Stimulated activated CD8-positive, alpha-beta memory T cell treated with anti-CD3 and anti-CD28 coated beads, Interleukin-4, amount 100 ng/mL, for 1 hour (primary cell): ENCODE data around the gene KIFBP.
"Not testable (repeated sequence)": the region's sequence is repeated elsewhere in the genome, so short reads cannot be mapped to it uniquely, and the experiment has no call there.

Source experiments
- DNase-seq, 2 donors: peaks; one replicate each; pipeline ENCODE4 v3.0.0-alpha.2; 2020; ENCODE audit warnings: low read depth in 2 of 2, low spot score in 1 of 2

Gene KIFBP

DNA sequence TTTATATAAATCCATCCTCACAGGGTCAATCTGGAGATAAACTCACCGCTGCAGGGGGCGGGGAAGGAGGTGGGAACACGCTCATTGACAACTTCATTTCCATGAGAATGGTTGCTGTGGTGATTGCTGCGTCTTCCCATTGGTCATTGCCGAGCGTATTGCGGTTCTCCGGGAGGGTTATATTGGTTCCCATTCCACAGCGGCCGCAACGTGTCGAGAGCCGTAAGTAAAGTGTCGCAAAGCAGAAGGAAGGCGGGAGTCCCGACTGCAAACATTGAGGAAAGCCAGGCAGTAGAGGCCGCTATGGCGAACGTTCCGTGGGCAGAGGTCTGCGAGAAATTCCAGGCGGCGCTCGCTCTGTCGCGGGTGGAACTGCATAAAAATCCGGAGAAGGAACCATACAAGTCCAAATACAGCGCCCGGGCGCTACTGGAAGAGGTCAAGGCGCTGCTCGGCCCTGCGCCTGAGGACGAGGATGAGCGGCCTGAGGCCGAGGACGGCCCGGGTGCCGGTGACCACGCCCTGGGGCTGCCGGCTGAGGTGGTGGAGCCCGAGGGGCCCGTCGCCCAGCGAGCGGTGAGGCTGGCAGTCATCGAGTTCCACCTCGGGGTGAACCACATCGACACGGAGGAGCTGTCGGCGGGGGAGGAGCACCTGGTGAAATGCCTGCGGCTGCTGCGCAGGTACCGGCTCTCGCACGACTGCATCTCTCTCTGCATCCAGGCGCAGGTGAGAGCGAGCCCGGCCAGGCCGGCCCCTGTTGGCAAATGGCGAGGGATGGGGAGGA is at the start of gene KIFBP:
Gene KIFBP, plus strand, starts transcription at position 274 of the 787 bp plus-strand sequence. Its CDS starts 30 bp downstream, at position 304.
- DNase-seq: peak; percentile 47 to 59

DNA sequence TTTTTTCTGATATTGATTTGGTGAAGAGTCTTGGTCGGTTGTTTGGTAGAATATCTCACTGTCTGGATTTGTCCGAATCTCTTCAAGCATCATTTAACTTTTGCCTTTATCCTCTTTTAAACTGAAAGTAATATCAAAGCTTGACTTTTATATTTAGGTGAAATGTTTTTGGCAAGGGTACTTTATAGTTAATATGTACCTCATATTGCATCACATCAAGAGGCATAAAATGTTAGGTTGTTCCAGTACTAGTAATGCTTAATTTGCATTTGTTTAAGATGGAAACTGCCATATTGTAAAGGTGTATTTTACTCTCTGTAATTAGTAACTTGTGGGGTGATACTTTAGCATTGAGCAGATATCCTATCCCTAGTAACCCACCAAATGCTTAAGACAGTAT is 49.7 kb upstream of the KIFBP start:
- DNase-seq: no peak

DNA sequence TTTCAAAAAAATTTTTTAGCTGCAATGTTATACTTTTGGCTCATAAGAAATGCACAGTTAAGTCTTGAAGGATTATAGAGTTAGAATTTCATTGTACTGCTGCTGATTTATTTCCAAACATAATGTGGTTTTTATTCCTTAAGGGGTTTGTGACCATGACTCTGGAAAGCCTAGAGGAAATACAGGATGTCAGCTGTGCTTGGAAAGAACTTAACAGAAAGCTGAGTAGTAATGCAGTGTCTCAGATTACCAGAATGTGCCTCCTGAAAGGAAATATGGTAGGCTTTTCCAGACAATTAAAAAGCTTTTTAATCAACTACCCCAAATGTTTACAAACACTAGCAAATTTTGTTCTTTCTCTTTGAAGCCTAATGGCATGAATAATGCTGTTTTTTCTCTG is 47.7 kb upstream of the KIFBP start:
- not testable (repeated sequence) for DNase-seq

GRCh38 chr10:68950598-68950997 is 38.0 kb upstream of the KIFBP start:
- DNase-seq: no peak

DNA sequence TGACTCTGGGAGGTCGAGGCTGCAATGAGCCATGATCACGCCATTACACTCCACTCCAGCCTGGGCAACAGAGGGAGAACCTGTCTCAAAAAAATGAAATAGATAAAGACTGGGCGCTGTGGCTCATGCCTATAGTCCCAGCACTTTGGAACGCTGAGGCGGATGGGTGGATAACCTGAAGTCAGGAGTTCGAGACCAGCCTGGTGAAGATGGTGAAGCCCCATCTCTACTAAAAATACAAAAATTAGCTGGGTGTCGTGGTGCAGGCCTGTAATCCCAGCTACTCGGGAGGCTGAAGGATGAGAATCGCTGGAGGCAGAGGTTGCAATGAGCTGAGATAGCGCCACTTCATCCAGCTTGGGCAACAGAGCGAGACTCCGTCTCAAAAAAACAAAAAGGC is 33.7 kb upstream of the KIFBP start:
- no peak for DNase-seq

- DNase-seq: no peak
These were observed 33.2 kb upstream of the KIFBP start for GRCh38 chr10:68955355-68955831.

DNA sequence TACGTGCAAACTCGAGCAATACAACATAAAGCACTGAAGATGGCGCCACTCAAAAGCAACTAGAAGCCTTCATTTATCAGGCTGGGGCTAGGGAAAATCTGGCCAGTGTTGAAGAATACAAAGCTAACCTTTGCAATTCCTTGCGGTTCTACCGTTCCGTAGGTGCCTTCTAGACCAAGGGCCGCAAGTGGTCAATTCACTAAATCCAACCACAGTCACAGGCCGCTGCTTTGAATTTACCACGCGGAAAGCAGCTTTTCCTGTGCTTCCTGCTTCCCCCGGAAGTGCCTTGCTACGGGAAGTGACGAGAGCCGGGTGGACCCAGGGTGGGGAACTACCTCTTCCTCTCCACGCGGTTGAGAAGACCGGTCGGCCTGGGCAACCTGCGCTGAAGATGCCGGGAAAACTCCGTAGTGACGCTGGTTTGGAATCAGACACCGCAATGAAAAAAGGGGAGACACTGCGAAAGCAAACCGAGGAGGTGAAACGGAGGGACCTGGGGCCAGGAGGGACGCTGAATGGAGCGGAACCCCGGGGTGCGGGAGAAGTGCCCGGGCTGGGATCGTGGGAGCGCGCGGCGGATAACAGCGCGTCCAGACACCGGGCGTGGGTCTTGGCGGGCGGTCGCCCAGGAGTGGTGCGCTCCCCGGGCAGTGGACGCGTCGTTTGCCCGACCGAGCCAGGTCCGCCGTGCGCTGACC is 32.6 kb upstream of the KIFBP start, which contains the start of gene DDX21:
Gene DDX21, plus strand, starts transcription at position 339 of the 701 bp plus-strand sequence. Its CDS starts 56 bp downstream, at position 395.
- DNase-seq: peak; percentile 76

DNA sequence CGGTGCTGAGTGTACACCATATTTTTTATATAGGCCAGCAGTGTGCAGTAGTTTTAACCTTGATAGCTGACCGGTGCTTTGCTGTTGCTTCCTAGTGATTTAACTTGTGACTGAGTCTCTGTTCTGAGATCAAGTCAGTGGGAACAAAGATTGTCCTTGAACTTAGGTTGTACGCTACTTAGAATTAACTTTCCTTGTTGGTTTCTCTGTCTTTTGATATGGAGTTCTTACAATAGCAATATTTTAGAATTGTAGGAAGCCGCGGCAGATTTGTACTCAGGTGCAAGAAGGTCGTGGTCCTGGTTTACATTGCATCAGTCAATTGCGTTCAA is 31.4 kb upstream of the KIFBP start:
- DNase-seq: no peak

DNA sequence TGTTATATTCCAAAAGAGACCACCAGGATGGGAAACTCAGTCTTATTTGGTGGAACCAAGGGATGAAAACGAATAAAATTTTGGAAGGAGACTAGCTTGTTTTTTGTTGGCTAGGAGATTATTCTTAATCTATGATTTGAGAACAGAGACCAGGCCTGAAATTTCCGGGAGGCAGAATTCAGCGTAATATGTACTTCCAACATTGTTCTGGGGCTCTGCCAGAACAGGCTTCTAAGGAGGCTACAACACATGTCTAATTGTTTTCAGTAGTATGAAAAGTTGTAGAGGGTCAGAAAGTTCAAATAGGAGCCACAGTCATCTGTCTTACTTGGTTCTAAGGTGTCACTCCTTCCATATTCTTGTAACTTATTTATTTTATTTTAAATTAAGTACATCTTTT is 30.9 kb upstream of the KIFBP start:
- no peak for DNase-seq

DNA sequence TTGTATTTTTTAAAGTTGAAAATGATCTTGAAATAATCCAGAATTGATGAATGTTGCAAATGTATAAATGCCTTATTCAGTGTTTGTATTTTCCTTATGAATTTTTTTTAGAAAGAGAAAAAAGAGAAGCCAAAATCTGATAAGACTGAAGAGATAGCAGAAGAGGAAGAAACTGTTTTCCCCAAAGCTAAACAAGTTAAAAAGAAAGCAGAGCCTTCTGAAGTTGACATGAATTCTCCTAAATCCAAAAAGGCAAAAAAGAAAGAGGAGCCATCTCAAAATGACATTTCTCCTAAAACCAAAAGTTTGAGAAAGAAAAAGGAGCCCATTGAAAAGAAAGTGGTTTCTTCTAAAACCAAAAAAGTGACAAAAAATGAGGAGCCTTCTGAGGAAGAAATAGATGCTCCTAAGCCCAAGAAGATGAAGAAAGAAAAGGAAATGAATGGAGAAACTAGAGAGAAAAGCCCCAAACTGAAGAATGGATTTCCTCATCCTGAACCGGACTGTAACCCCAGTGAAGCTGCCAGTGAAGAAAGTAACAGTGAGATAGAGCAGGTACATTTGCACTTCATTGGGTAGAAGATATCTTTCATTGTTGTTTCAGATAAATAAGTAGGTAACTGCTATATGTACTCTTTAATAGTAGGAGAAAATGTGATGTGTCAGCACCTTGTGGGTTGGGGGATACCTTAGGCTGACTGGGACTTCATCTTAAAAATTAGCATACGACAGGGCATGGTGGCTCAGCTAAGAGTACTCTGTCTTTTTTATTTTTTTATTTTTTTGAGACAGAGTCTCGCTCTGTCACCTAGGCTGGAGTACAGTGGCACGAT is 28.7 kb upstream of the KIFBP start:
- no peak for DNase-seq

GRCh38 chr10:68963151-68963550 is 25.5 kb upstream of the KIFBP start:
- DNase-seq: no peak

DNA sequence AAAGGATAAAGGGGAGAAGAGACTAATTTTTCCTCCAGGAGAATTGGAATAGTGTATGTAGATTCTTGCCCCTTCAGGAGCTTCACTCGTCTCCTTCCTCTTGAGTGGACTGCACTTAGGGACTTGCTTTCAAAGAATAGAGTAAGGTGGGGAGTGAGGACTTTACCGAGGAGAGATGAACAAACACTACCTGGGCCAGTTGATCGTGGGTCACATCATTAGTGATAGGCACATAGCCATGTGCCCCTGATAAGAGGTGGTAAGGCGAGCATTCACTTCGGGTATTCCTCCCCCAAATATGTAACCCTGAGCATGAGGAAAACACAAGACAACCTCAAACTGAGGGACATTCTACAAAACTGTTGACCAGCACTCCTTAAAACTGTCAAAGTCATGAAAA is 14.6 kb upstream of the KIFBP start:
- DNase-seq: no peak

DNA sequence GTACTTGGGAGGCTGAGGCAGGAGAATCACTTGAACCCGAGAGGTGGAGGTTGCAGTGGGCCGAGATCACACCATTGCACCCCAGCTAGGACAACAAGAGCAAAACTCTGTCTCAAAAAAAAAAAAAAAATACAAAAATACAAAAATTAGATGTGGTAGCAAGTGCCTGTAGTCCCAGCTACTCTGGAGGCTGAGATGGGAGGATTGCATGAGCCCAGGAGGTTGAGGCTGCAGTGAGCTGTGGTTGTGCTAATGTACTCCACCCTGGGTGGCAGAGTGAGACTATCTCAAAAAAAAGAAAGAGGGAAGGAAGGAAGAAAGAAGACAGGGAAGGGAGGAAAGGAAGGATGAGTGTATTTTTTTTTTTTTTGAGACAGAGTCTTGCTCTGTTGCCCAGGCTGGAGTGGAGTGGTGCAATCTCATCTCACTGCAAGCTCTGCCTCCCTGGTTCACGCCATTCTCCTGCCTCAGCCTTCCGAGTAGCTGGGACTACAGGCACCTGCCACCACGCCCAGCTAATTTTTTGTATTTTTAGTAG is 12.6 kb upstream of the KIFBP start:
- not testable (repeated sequence) for DNase-seq

- DNase-seq: not testable (repeated sequence)
These were observed 8.9 kb upstream of the KIFBP start for GRCh38 chr10:68979738-68980137.

- DNase-seq: no peak
These were observed 7.5 kb upstream of the KIFBP start for GRCh38 chr10:68981074-68981473.

DNA sequence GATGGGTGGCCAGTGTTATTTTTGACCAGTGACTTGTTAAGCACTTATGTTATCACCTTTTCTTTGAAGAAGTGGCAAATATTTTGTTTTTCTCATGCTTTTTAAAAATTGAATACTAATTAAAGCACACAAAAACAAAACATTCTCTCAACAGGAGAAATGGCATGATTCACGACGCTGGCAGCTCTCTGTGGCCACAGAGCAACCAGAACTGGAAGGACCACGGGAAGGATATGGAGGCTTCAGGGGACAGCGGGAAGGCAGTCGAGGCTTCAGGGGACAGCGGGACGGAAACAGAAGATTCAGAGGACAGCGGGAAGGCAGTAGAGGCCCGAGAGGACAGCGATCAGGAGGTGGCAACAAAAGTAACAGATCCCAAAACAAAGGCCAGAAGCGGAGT is 6.2 kb upstream of the KIFBP start:
- no peak for DNase-seq

- no peak for DNase-seq
These were observed 992 bp upstream of the KIFBP start for GRCh38 chr10:68987611-68988010.

DNA sequence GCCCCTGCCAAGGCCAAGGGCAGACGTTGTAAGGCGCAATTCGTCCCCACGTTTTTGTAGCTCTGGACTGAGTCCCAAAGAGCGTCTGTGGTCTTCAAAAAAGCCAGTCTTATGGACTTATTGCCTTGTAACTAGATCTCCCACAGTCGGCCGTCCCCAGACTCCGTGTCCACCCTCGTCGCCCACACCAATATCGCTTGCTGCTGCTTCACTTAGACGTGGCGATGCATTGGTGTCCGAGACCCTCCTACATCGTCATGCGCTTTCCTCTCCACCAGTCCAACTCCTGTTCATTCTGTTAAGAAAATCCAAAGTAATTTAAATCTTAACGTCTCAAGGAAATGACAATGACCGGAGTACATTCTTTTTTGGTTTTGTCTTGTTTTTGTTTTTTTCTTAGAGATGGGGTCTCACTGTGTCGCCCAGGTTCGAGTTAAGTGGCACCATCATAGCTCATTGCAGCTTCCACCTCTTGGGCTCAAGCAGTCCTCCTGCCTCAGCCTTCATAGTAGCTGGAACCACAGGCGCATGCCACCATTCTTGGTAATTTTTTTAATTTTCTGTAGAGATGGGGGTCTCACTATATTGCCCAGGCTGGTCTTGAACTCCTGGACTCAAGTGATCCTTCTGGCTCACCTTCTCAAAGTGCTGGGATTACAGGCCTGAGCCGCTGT is 851 bp downstream of the KIFBP start:
- no peak for DNase-seq

- no peak for DNase-seq
These were observed 4.2 kb downstream of the KIFBP start for GRCh38 chr10:68992636-68993440.

DNA sequence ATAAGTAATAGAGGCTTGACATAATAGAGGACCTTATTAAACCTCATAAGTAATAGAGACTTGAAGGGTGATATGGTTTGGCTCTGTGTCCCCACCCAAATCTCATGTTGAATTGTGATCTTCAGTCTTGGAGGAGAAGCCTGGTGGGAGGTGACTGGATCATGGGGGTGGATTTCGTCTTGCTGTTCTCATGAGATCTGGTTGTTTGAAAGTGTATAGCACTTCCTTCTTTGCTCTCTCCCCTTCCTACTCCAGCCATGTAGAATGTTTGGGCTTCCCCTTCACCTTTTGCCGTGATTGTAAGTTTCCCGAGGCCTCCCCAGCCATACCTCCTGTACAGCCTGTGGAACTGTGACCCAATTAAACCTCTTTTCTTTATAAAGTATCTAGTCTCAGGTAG is 8.6 kb downstream of the KIFBP start:
- no peak for DNase-seq
